Panc1 (cell line): ENCODE measurements around the gene TSR3.
"Not testable (repeated sequence)": the region's sequence is repeated elsewhere in the genome, so short reads cannot be mapped to it uniquely, and the experiment has no call there.

ENCODE experiments used
- CTCF ChIP-seq: fragments of 450-650 bp; IDR thresholded peaks from 2 replicates; pipeline ENCODE4 v1.5.1; 2017; ENCODE audit warnings: mild to moderate bottlenecking
- POLR2AphosphoS5 ChIP-seq: IDR thresholded peaks from 2 replicates; pipeline ENCODE4 v1.6.1; 2012; ENCODE audit warnings: mild to moderate bottlenecking, low read depth, low read length, moderate library complexity
- TCF7L2 ChIP-seq: IDR thresholded peaks from 2 replicates; pipeline ENCODE4 v1.6.1; 2011; ENCODE audit warnings: mild to moderate bottlenecking, low read depth, low read length, inconsistent platforms

GRCh38 chr16:1328136-1328535 lies 23.5 kb downstream of the TSR3 start:
- not testable (repeated sequence) for TF ChIP-seq CTCF, TCF7L2, POLR2AphosphoS5
